SK-N-SH (cell line): ENCODE data around the gene MYH15.

Experiments
- CHD2 ChIP-seq: fragments of 150-350 bp; IDR thresholded peaks from 2 replicates; pipeline ENCODE4 v1.6.1; 2018; ENCODE audit warnings: low read length; ENCODE audit not compliant: partially characterized antibody
- CTCF ChIP-seq: fragments of 200-600 bp; sonication (generic); IDR thresholded peaks from 2 replicates; pipeline ENCODE4 v1.6.1; 2017; ENCODE audit warnings: antibody characterized with exemption, mild to moderate bottlenecking, moderate library complexity
- FOXJ3 ChIP-seq: sonication (generic); formaldehyde crosslinking; IDR thresholded peaks from 2 replicates; pipeline ENCODE4 v1.5.1; 2020; ENCODE audit warnings: mild to moderate bottlenecking, missing genetic modification reagents
- JUND ChIP-seq: IDR thresholded peaks from 2 replicates; pipeline ENCODE4 v1.4.0; 2012
- TF ChIP-seq, protein P1 (sequence below): IDR thresholded peaks from 2 replicates; pipeline ENCODE4 v1.4.0; 2012; ENCODE audit warnings: low read depth, borderline replicate concordance
- TF ChIP-seq, protein P2 (sequence below): IDR thresholded peaks from 2 replicates; pipeline ENCODE4 v1.4.0; 2012; ENCODE audit warnings: low read depth

GRCh38 chr3:108546692-108547091, 36.3 kb upstream of the MYH15 start:
- no peak for TF ChIP-seq CTCF
- no peak for TF ChIP-seq JUND
- TF ChIP-seq, protein P1, sequence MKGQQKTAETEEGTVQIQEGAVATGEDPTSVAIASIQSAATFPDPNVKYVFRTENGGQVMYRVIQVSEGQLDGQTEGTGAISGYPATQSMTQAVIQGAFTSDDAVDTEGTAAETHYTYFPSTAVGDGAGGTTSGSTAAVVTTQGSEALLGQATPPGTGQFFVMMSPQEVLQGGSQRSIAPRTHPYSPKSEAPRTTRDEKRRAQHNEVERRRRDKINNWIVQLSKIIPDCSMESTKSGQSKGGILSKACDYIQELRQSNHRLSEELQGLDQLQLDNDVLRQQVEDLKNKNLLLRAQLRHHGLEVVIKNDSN, result no peak
- TF ChIP-seq, protein P2, sequence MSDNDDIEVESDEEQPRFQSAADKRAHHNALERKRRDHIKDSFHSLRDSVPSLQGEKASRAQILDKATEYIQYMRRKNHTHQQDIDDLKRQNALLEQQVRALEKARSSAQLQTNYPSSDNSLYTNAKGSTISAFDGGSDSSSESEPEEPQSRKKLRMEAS, result no peak
- no peak for TF ChIP-seq FOXJ3 (CRISPR knock-in tag)
- TF ChIP-seq CHD2, result no peak
